MM.1S (cell line): Measurements from ENCODE around the gene LZTS2.
A peak's percentile ranks its signal among the peaks of the same experiment; 100 is the strongest.

Experiments
- DNase-seq: peaks from one replicate; pipeline ENCODE4 v3.0.0-alpha.2; 2015
- H2AFZ ChIP-seq: fragments of 300-600 bp; sonication (generic); 2 replicates; pipeline ENCODE4 v1.6.0; 2016; ENCODE audit warnings: antibody characterized with exemption, low read length
- H3F3A ChIP-seq: fragments of 300-600 bp; sonication (generic); 2 replicates; pipeline ENCODE4 v1.6.1; 2016; ENCODE audit warnings: mild to moderate bottlenecking, antibody characterized with exemption, low read length, moderate library complexity, mixed read lengths; ENCODE audit not compliant: insufficient read depth
- H3K27ac ChIP-seq: fragments of 300-600 bp; sonication (generic); 2 replicates; pipeline ENCODE4 v1.5.1; 2016; ENCODE audit warnings: mild to moderate bottlenecking, low read length
- H3K27me3 ChIP-seq: fragments of 300-600 bp; sonication (generic); replicated peaks from 2 replicates; pipeline ENCODE4 v1.6.0; 2016; ENCODE audit warnings: low read length; ENCODE audit not compliant: insufficient read depth
- H3K36me3 ChIP-seq: fragments of 300-600 bp; sonication (generic); replicated peaks from 2 replicates; pipeline ENCODE4 v1.6.1; 2016; ENCODE audit warnings: mild to moderate bottlenecking, low read length, mixed read lengths; ENCODE audit not compliant: insufficient read depth
- H3K4me1 ChIP-seq: fragments of 300-600 bp; sonication (generic); 2 replicates; pipeline ENCODE4 v1.6.1; 2016; ENCODE audit warnings: low read length, mixed read lengths
- H3K4me2 ChIP-seq: fragments of 300-600 bp; sonication (generic); 2 replicates; pipeline ENCODE4 v1.6.0; 2016; ENCODE audit warnings: low read depth, low read length
- H3K4me3 ChIP-seq: fragments of 300-600 bp; sonication (generic); 2 replicates; pipeline ENCODE4 v1.5.1; 2016; ENCODE audit warnings: low read length, mixed read lengths
- H3K79me2 ChIP-seq: fragments of 300-600 bp; sonication (generic); 2 replicates; pipeline ENCODE4 v1.6.1; 2016; ENCODE audit warnings: mixed run types, low read length, mixed read lengths
- H3K9ac ChIP-seq: fragments of 300-600 bp; sonication (generic); 2 replicates; pipeline ENCODE4 v1.6.1; 2016; ENCODE audit warnings: low read length, mixed read lengths
- H3K9me2 ChIP-seq: fragments of 300-600 bp; sonication (generic); replicated peaks from 2 replicates; pipeline ENCODE4 v1.6.1; 2016; ENCODE audit warnings: mild to moderate bottlenecking, low read length, mixed read lengths; ENCODE audit not compliant: insufficient read depth
- H3K9me3 ChIP-seq: fragments of 300-600 bp; sonication (generic); replicated peaks from 2 replicates; pipeline ENCODE4 v1.6.1; 2016; ENCODE audit warnings: mild to moderate bottlenecking, low read length, mixed read lengths; ENCODE audit not compliant: insufficient read depth
- H4K20me1 ChIP-seq: fragments of 300-600 bp; sonication (generic); 2 replicates; pipeline ENCODE4 v1.6.1; 2016; ENCODE audit warnings: mild to moderate bottlenecking, low read length, moderate library complexity, mixed read lengths; ENCODE audit not compliant: insufficient read depth
- EZH2 ChIP-seq: fragments of 300-600 bp; sonication (generic); optimal IDR thresholded peaks from 2 replicates; pipeline ENCODE3; 2017; ENCODE audit warnings: low read depth, mild to moderate bottlenecking, antibody characterized with exemption, low read length, mixed read lengths
- EZH2phosphoT487 ChIP-seq: fragments of 300-600 bp; sonication (generic); IDR thresholded peaks from 2 replicates; pipeline ENCODE4 v1.6.1; 2018; ENCODE audit warnings: antibody characterized with exemption, low read length
- TF ChIP-seq, protein P1 (sequence below): fragments of 300-600 bp; sonication (generic); IDR thresholded peaks from 2 replicates; pipeline ENCODE4 v1.5.1; 2016; ENCODE audit warnings: antibody characterized with exemption, low read length, mixed read lengths

Gene LZTS2

DNA sequence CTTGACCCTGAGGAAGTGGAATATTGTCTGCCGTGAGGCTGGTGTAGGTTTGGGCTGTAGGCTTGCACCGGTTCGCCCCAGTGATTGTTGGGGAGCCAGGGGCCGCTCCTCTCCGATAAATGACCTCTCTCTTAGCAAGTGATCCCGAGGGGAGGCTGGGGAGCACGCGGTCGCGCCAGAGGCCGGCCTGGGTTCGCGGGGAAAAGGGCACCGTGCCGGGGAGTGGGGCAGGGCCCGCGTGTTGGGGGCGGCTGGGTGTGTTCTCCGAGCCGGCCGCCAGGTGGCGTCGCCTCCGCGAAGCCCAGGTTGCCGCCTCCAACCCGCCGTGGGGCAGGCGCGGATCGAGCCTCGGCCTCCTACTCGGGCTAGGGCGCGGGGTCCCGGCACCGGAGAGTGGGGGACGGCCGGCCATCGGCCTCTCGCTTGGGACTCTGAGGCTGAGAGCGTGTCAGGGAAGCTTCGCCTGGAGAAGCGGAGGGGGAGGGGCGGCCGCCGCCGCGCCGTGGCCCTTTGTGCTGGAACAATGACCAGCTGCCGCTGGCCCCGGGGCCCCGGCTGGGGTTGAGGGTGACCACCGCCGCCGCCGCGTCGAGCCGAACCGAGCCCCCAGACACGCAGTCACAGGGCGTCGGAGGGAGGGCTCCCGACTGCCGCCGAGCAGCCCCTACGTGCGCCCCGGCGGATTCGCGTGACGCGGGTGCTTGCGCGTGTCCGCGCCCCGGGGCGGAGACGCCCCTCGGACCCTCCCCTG, 442 bp upstream of the LZTS2 start:
- H3K36me3 ChIP-seq, result no peaks in the 10 kb centered on the region

GRCh38 chr10:101000127-101000914, 713 bp downstream of the LZTS2 start:
- H3K27me3 ChIP-seq, result no peaks in the 10 kb centered on the region
- no peaks in the 10 kb centered on the region for H3K36me3 ChIP-seq
- no peak overlapping the region for H3K9ac ChIP-seq
- H4K20me1 ChIP-seq, result no peaks in the 10 kb centered on the region
- H3K79me2 ChIP-seq, result no peaks in the 10 kb centered on the region
- no peak for TF ChIP-seq EZH2
- TF ChIP-seq, protein P1, sequence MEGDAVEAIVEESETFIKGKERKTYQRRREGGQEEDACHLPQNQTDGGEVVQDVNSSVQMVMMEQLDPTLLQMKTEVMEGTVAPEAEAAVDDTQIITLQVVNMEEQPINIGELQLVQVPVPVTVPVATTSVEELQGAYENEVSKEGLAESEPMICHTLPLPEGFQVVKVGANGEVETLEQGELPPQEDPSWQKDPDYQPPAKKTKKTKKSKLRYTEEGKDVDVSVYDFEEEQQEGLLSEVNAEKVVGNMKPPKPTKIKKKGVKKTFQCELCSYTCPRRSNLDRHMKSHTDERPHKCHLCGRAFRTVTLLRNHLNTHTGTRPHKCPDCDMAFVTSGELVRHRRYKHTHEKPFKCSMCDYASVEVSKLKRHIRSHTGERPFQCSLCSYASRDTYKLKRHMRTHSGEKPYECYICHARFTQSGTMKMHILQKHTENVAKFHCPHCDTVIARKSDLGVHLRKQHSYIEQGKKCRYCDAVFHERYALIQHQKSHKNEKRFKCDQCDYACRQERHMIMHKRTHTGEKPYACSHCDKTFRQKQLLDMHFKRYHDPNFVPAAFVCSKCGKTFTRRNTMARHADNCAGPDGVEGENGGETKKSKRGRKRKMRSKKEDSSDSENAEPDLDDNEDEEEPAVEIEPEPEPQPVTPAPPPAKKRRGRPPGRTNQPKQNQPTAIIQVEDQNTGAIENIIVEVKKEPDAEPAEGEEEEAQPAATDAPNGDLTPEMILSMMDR, result no peak
- no peak for TF ChIP-seq EZH2phosphoT487
- H2AFZ ChIP-seq, result no peak overlapping the region
- no peaks in the 10 kb centered on the region for H3K9me2 ChIP-seq
- no peaks in the 10 kb centered on the region for H3K9me3 ChIP-seq
- peak; percentile 3 for DNase-seq
- H3K4me1 ChIP-seq, result peaks cover 13% of the 10 kb centered on the region
- no peak overlapping the region for H3K27ac ChIP-seq
- H3K4me2 ChIP-seq, result 0 out of 2 replicates have a peak overlapping the region, but pooled peaks have one; percentile 27
- H3F3A ChIP-seq, result peaks cover 27% of the 10 kb centered on the region
- no peak overlapping the region for H3K4me3 ChIP-seq

More for the DNA sequence above, 442 bp upstream of the LZTS2 start:
- Histone ChIP-seq H3F3A (peaks cover 29% of the 10 kb centered on the region), H3K9ac (peak overlapping the region; percentile 67), H3K4me2 (peak overlapping the region; percentile 100), H3K4me3 (peak overlapping the region; percentile 92), H3K9me3 (no peaks in the 10 kb centered on the region), H3K27me3 (no peaks in the 10 kb centered on the region), H3K4me1 (peaks cover 13% of the 10 kb centered on the region), H3K79me2 (no peaks in the 10 kb centered on the region), H2AFZ (peak overlapping the region; percentile 98), H3K9me2 (no peaks in the 10 kb centered on the region), H3K27ac (peak overlapping the region; percentile 67; the same call in 1 of the 2 replicates), H4K20me1 (no peaks in the 10 kb centered on the region)
- TF ChIP-seq EZH2, result no peak
- TF ChIP-seq, protein P1, result peak; percentile 79
- DNase-seq, result peak; percentile 69

DNA sequence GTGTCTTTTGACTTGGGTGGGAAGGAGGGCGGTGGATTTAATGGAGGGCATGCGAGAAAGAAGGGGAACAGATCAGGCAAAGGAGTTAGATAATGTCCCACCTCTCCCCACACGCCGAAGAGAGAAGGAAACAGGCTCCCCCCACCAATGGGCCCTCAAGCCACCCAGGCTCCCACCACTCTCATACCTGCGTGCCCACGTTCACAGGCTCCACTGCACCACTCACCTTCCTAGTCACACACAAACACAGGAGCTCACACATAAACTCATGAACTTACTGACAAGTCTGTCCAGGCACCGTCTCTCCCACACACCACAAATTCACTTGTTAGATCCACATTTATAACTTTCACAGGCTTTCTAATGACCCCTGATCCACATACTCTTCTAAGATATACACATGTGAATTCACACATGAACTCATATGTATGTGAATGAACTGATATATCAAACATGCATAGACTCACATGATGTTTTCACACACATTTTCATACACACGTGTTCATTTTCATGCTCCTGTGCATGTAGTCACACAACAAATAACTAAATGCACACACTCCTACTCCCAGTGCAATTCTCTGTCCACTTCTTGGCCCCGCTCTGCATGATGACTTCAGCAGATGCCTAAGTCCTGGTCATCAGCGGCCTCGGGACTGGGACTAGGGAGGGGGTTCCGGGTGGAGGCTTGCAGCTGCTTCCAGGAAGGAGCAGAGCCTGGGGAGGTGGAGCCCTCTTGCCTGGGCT, 1.5 kb downstream of the LZTS2 start:
- no peak overlapping the region for H3K27ac ChIP-seq

More for the DNA sequence above, 1.5 kb downstream of the LZTS2 start:
- H3K4me3 ChIP-seq, result no peak overlapping the region
- H2AFZ ChIP-seq, result no peak overlapping the region
- H3K9me2 ChIP-seq, result no peaks in the 10 kb centered on the region
- no peak for DNase-seq
- no peaks in the 10 kb centered on the region for H3K36me3 ChIP-seq
- peaks cover 13% of the 10 kb centered on the region for H3K4me1 ChIP-seq
- no peaks in the 10 kb centered on the region for H3K9me3 ChIP-seq
- no peaks in the 10 kb centered on the region for H3K27me3 ChIP-seq
- TF ChIP-seq, protein P1, result no peak
- no peak for TF ChIP-seq EZH2
- no peak for TF ChIP-seq EZH2phosphoT487
- H3K9ac ChIP-seq, result no peak overlapping the region
- H3K4me2 ChIP-seq, result no peak overlapping the region
- H4K20me1 ChIP-seq, result no peaks in the 10 kb centered on the region
- H3K79me2 ChIP-seq, result no peaks in the 10 kb centered on the region
- H3F3A ChIP-seq, result peaks cover 22% of the 10 kb centered on the region
